ENCODE data around the gene TMEM214. TPM values are rescaled to one million over a fixed set of nuclear protein-coding genes. Genes with fewer than 3 reads are reported as not detected.
A peak's percentile ranks its signal among the peaks of the same experiment; 100 is the strongest.

TMEM214 gene
- total RNA-seq, 1 donor from 2014 or later, result 55.3 TPM

GRCh38 chr2:27084297-27085061, 51.7 kb downstream of the TMEM214 start:
- H3K9me3 Mint-ChIP-seq (ENCODE audit: unreplicated experiment), result no peaks in the 10 kb centered on the region
- H3K4me1 Mint-ChIP-seq (ENCODE audit: unreplicated experiment), result peaks cover 13% of the 10 kb centered on the region
- peaks cover 12% of the 10 kb centered on the region for H3K27me3 Mint-ChIP-seq (ENCODE audit: unreplicated experiment)
- TF ChIP-seq CTCF (IDR thresholded peaks at IDR 0.05; ENCODE audit: unreplicated experiment), result no peak
- no peak overlapping the region for H3K4me3 Mint-ChIP-seq (ENCODE audit: unreplicated experiment)
- H3K27ac Mint-ChIP-seq (ENCODE audit: unreplicated experiment), result no peak overlapping the region
- no peak for DNase-seq (ENCODE audit: low spot score)
- H3K36me3 Mint-ChIP-seq (ENCODE audit: low read depth, unreplicated experiment), result no peaks in the 10 kb centered on the region

- peaks cover 13% of the 10 kb centered on the region for H3K4me1 Mint-ChIP-seq (ENCODE audit: unreplicated experiment)
- peak overlapping the region; percentile 57 for H3K4me3 Mint-ChIP-seq (ENCODE audit: unreplicated experiment)
- H3K27ac Mint-ChIP-seq (ENCODE audit: unreplicated experiment), result peak overlapping the region; percentile 52
- DNase-seq (ENCODE audit: low spot score), result no peak
- TF ChIP-seq CTCF (IDR thresholded peaks at IDR 0.05; ENCODE audit: unreplicated experiment), result no peak
- H3K9me3 Mint-ChIP-seq (ENCODE audit: unreplicated experiment), result no peaks in the 10 kb centered on the region
- H3K36me3 Mint-ChIP-seq (ENCODE audit: low read depth, unreplicated experiment), result no peaks in the 10 kb centered on the region
- H3K27me3 Mint-ChIP-seq (ENCODE audit: unreplicated experiment), result peaks cover 10% of the 10 kb centered on the region
Measured at GRCh38 chr2:27085062-27085672, 52.4 kb downstream of the TMEM214 start.

DNA sequence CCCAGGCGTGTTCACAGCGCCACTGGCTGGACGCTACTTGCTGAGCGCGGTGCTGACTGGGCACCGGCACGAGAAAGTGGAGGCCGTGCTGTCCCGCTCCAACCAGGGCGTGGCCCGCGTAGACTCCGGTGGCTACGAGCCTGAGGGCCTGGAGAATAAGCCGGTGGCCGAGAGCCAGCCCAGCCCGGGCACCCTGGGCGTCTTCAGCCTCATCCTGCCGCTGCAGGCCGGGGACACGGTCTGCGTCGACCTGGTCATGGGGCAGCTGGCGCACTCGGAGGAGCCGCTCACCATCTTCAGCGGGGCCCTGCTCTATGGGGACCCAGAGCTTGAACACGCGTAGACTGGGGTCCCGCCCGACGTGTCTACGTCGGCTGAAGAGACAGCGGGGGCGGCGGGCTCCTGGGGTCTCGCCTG, 52.9 kb downstream of the TMEM214 start:
- H3K27me3 Mint-ChIP-seq (ENCODE audit: unreplicated experiment), result peaks cover 8% of the 10 kb centered on the region
- H3K4me3 Mint-ChIP-seq (ENCODE audit: unreplicated experiment), result peak overlapping the region; percentile 57
- peaks cover 13% of the 10 kb centered on the region for H3K4me1 Mint-ChIP-seq (ENCODE audit: unreplicated experiment)
- no peak overlapping the region for H3K27ac Mint-ChIP-seq (ENCODE audit: unreplicated experiment)
- H3K9me3 Mint-ChIP-seq (ENCODE audit: unreplicated experiment), result no peaks in the 10 kb centered on the region
- H3K36me3 Mint-ChIP-seq (ENCODE audit: low read depth, unreplicated experiment), result no peaks in the 10 kb centered on the region
- DNase-seq (ENCODE audit: low spot score), result peak; percentile 51
- no peak for TF ChIP-seq CTCF (IDR thresholded peaks at IDR 0.05; ENCODE audit: unreplicated experiment)

- peak; percentile 100 for DNase-seq (ENCODE audit: low spot score)
- H3K4me3 Mint-ChIP-seq (ENCODE audit: unreplicated experiment), result no peak overlapping the region
- H3K9me3 Mint-ChIP-seq (ENCODE audit: unreplicated experiment), result no peaks in the 10 kb centered on the region
- H3K27me3 Mint-ChIP-seq (ENCODE audit: unreplicated experiment), result peaks cover 6% of the 10 kb centered on the region
- H3K27ac Mint-ChIP-seq (ENCODE audit: unreplicated experiment), result no peak overlapping the region
- peak; percentile 99 for TF ChIP-seq CTCF (IDR thresholded peaks at IDR 0.05; ENCODE audit: unreplicated experiment)
- H3K4me1 Mint-ChIP-seq (ENCODE audit: unreplicated experiment), result peaks cover 8% of the 10 kb centered on the region
- no peaks in the 10 kb centered on the region for H3K36me3 Mint-ChIP-seq (ENCODE audit: low read depth, unreplicated experiment)
Measured at GRCh38 chr2:27086090-27086723, 53.4 kb downstream of the TMEM214 start.
